Activated naive CD4-positive, alpha-beta T cell treated with anti-CD3 and anti-CD28 coated beads for 36 hours (primary cell): Measurements from ENCODE around the gene ST7. TPM values are rescaled to one million over a fixed set of nuclear protein-coding genes. Genes with fewer than 3 reads are reported as not detected.

Experiments used
- CTCF ChIA-PET: fragments of 350-600 bp; sonication (Branson Sonifier 250); formaldehyde crosslinking; loops from one replicate; lab custom pipeline; 2021; ENCODE audit warnings: antibody characterized with exemption; lab: Charles Lee
- DNase-seq: peaks from one replicate; pipeline ENCODE4 v3.0.0-alpha.2; 2020
- H3K27ac Mint-ChIP-seq: one replicate; pipeline ENCODE4 v1.8.0; 2021; ENCODE audit warnings: mild to moderate bottlenecking, mixed read lengths
- H3K27me3 Mint-ChIP-seq: one replicate; pipeline ENCODE4 v1.8.0; 2021; ENCODE audit warnings: low read depth, mixed read lengths
- H3K36me3 Mint-ChIP-seq: one replicate; pipeline ENCODE4 v1.8.0; 2021; ENCODE audit warnings: low read depth, mixed read lengths
- H3K4me1 Mint-ChIP-seq: one replicate; pipeline ENCODE4 v1.8.0; 2021; ENCODE audit warnings: low read depth, mixed read lengths
- H3K4me3 Mint-ChIP-seq: one replicate; pipeline ENCODE4 v1.8.0; 2021; ENCODE audit warnings: mild to moderate bottlenecking, moderate library complexity, mixed read lengths
- H3K9me3 Mint-ChIP-seq: one replicate; pipeline ENCODE4 v1.8.0; 2021; ENCODE audit warnings: mixed read lengths
- intact Hi-C: fragments of 100-400 bp; cut with micrococcal nuclease; formaldehyde crosslinking; loops from one replicate; pipeline ENCODE4 v1.15.1; 2023
- microRNA-seq: library from miRNA; unstranded; fragments of <30 nt; microRNA quantifications from one replicate; pipeline ENCODE4 v1.2.0, GENCODE V29; 2022; ENCODE audit warnings: borderline microRNAs expressed, borderline replicate concordance
- total RNA-seq, 2 experiments: library from RNA; stranded (reverse); gene quantifications; one replicate each; pipeline ENCODE4 v1.2.3, GENCODE V29; 2021

ST7 gene
- total RNA-seq, 2 experiments from 2014 or later: 4.1 to 5.2 TPM

GRCh38 chr7:117272017-117272759, 318.9 kb downstream of the ST7 start:
- peaks cover 7% of the 10 kb centered on the region for H3K4me1 Mint-ChIP-seq
- DNase-seq: no peak
- CTCF ChIA-PET: interaction anchor here (1.2 kb wide), 1 partner anchor 24 kb away, joined by 3 read pairs; no protein-coding TSS in a partner anchor

GRCh38 chr7:117273325-117273724, 320.0 kb downstream of the ST7 start:
- intact Hi-C loops: no loop called here
- H3K27ac Mint-ChIP-seq: no peak overlapping the region
- no peaks in the 10 kb centered on the region for H3K36me3 Mint-ChIP-seq
- H3K4me3 Mint-ChIP-seq: no peak overlapping the region
- no peak for DNase-seq
- no peaks in the 10 kb centered on the region for H3K9me3 Mint-ChIP-seq
- H3K27me3 Mint-ChIP-seq: peaks cover 8% of the 10 kb centered on the region
- peaks cover 7% of the 10 kb centered on the region for H3K4me1 Mint-ChIP-seq
- CTCF ChIA-PET: interaction anchor here (1.2 kb wide), 1 partner anchor 23 kb away, joined by 3 read pairs; no protein-coding TSS in a partner anchor

More at GRCh38 chr7:117272017-117272759, 318.9 kb downstream of the ST7 start:
- intact Hi-C loops: no loop called here
- H3K27ac Mint-ChIP-seq: no peak overlapping the region
- no peak overlapping the region for H3K4me3 Mint-ChIP-seq
- H3K9me3 Mint-ChIP-seq: no peaks in the 10 kb centered on the region
- H3K36me3 Mint-ChIP-seq: no peaks in the 10 kb centered on the region
- H3K27me3 Mint-ChIP-seq: peaks cover 7% of the 10 kb centered on the region

GRCh38 chr7:117273814-117274225, 320.5 kb downstream of the ST7 start:
- no peaks in the 10 kb centered on the region for H3K9me3 Mint-ChIP-seq
- CTCF ChIA-PET: interaction anchor here (1.2 kb wide), 1 partner anchor 22 kb away, joined by 3 read pairs; no protein-coding TSS in a partner anchor

GRCh38 chr7:117274951-117275350, 321.6 kb downstream of the ST7 start:
- Mint-ChIP-seq H3K9me3 (no peaks in the 10 kb centered on the region), H3K27me3 (peaks cover 8% of the 10 kb centered on the region), H3K4me1 (no peaks in the 10 kb centered on the region), H3K4me3 (no peak overlapping the region), H3K27ac (no peak overlapping the region), H3K36me3 (no peaks in the 10 kb centered on the region)
- DNase-seq: no peak
- intact Hi-C loops: no loop called here
- CTCF ChIA-PET: no interaction called here

More at GRCh38 chr7:117273814-117274225, 320.5 kb downstream of the ST7 start:
- no peak overlapping the region for H3K4me3 Mint-ChIP-seq
- no peak overlapping the region for H3K27ac Mint-ChIP-seq
- peaks cover 8% of the 10 kb centered on the region for H3K27me3 Mint-ChIP-seq
- H3K36me3 Mint-ChIP-seq: no peaks in the 10 kb centered on the region
- intact Hi-C loops: no loop called here
- peaks cover 7% of the 10 kb centered on the region for H3K4me1 Mint-ChIP-seq
- DNase-seq: no peak

GRCh38 chr7:117277576-117277975, 324.3 kb downstream of the ST7 start:
- H3K4me3 Mint-ChIP-seq: no peak overlapping the region
- H3K27ac Mint-ChIP-seq: no peak overlapping the region
- no peaks in the 10 kb centered on the region for H3K4me1 Mint-ChIP-seq
- intact Hi-C loops: no loop called here
- H3K9me3 Mint-ChIP-seq: no peaks in the 10 kb centered on the region
- H3K36me3 Mint-ChIP-seq: no peaks in the 10 kb centered on the region
- CTCF ChIA-PET: interaction anchor here (0.6 kb wide), 1 partner anchor 133 kb away, joined by 3 read pairs; no protein-coding TSS in a partner anchor
- no peak for DNase-seq
- peaks cover 7% of the 10 kb centered on the region for H3K27me3 Mint-ChIP-seq

GRCh38 chr7:117278040-117278439, 324.7 kb downstream of the ST7 start:
- CTCF ChIA-PET: interaction anchor here (0.6 kb wide), 1 partner anchor 134 kb away, joined by 3 read pairs; no protein-coding TSS in a partner anchor
- DNase-seq: no peak

GRCh38 chr7:117279203-117279602, 325.9 kb downstream of the ST7 start:
- Mint-ChIP-seq H3K36me3 (no peaks in the 10 kb centered on the region), H3K27me3 (peaks cover 2% of the 10 kb centered on the region)
- CTCF ChIA-PET: no interaction called here

More at GRCh38 chr7:117278040-117278439, 324.7 kb downstream of the ST7 start:
- no peaks in the 10 kb centered on the region for H3K4me1 Mint-ChIP-seq
- H3K27ac Mint-ChIP-seq: no peak overlapping the region
- intact Hi-C loops: no loop called here
- no peaks in the 10 kb centered on the region for H3K9me3 Mint-ChIP-seq
- peaks cover 3% of the 10 kb centered on the region for H3K27me3 Mint-ChIP-seq
- H3K4me3 Mint-ChIP-seq: no peak overlapping the region
- H3K36me3 Mint-ChIP-seq: no peaks in the 10 kb centered on the region

More at GRCh38 chr7:117279203-117279602, 325.9 kb downstream of the ST7 start:
- H3K27ac Mint-ChIP-seq: no peak overlapping the region
- no peak overlapping the region for H3K4me3 Mint-ChIP-seq
- intact Hi-C loops: no loop called here
- no peaks in the 10 kb centered on the region for H3K9me3 Mint-ChIP-seq
- no peaks in the 10 kb centered on the region for H3K4me1 Mint-ChIP-seq
- no peak for DNase-seq

Small RNA genes lying within 50 kb of the gene (microRNA-seq; reads per million reads assigned to microRNA genes)
- gene MIR6132: not detected

Other genes with a start within 250 kb of the ST7 start
- gene CAPZA2, start 90.9 kb upstream of the ST7 start, total RNA-seq: 100 to 1,000 TPM; 127 to 164 TPM